Vagina (tissue), 2 donors: ENCODE measurements around the gene AAGAB.

Source experiments
- POLR2A ChIP-seq, 2 donors: fragments of 450-650 bp; IDR thresholded peaks; one replicate each; pipeline ENCODE4 v1.6.1; 2017; ENCODE audit warnings: antibody characterized with exemption in 2 of 2, mild to moderate bottlenecking in 2 of 2, moderate library complexity in 2 of 2
- POLR2AphosphoS5 ChIP-seq, 2 donors: sonication (generic); formaldehyde crosslinking; IDR thresholded peaks; one replicate each; pipeline ENCODE4 v1.9.0; 2017; ENCODE audit warnings: antibody characterized with exemption in 2 of 2, mild to moderate bottlenecking in 2 of 2, low read depth in 1 of 2; ENCODE audit not compliant: insufficient read depth in 1 of 2

DNA sequence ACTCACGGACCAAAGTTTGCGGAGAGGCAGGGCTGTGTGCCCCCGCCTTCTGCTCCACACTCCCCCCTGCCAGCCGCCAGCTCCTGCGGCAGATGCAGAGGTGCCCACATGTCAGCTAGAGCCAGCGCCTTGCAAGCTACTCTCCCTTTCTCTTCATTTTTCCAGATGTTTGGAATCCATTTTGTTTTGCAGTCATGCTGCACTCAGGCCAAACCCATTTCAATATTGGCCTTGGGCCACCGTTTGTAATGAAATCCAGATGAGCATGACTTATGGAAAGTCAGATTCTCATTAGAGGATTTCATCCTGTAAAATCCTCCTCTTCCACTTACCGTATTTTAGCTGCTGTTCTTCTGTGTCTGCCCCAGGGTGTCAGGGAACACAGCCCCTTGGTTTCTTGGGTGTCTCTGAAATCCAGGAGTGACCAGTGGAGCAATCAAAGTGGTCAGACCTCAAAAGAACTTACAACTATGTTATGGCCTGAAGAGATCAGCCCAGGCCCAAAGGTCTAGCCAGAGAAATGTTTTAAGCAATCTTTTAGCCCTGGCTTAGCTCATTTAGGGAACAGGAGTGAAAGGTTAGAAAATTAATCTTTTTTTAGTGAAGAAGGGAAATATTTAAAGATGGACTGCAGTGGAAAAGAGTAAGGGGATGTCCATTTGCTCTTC lies 65.8 kb downstream of the AAGAB start:
- peak; percentile 28 to 51 for TF ChIP-seq POLR2AphosphoS5 (IDR thresholded peaks at IDR 0.05; ENCODE audit: insufficient read depth in 1 of 2, low read depth in 1 of 2)
- no peak for TF ChIP-seq POLR2A (IDR thresholded peaks at IDR 0.05)
